IMR-90 (cell line): Measurements from ENCODE around the gene AKAP6. TPM values are rescaled to one million over a fixed set of nuclear protein-coding genes. Genes with fewer than 3 reads are reported as not detected.

Source experiments
- ATAC-seq: fragments of 200-7000 bp; cut with Tn5 transposase; 2 replicates; pipeline ENCODE4 v1.9.1; 2020; ENCODE audit warnings: low read depth, mild to moderate bottlenecking, moderate library complexity
- BruUV-seq: library from RNA; stranded (reverse); fragments of 400-500 nt; replicated peaks from 2 replicates; lab custom pipeline; 2021; lab: Mats Ljungman, UMichigan
- CTCF ChIA-PET: fragments of 300-600 bp; formaldehyde crosslinking; extraction: SDS; loops from one replicate; lab custom pipeline; 2021; ENCODE audit warnings: antibody characterized with exemption; lab: Yijun Ruan, JAX
- POLR2A ChIA-PET: fragments of 300-600 bp; sonication (Branson Sonifier 250); formaldehyde crosslinking; loops from one replicate; lab custom pipeline; 2022; ENCODE audit warnings: antibody characterized with exemption; ENCODE audit not compliant: unreplicated experiment; lab: Charles Lee
- DNase-seq: peaks from one replicate; pipeline ENCODE4 v3.0.0; 2013
- H2AFZ ChIP-seq: replicated peaks from 2 replicates; pipeline ENCODE3; 2013; ENCODE audit warnings: low read length, mild to moderate bottlenecking; ENCODE audit not compliant: poor library complexity
- H2AK5ac ChIP-seq: 2 replicates; pipeline ENCODE4 v1.6.1; 2013; ENCODE audit warnings: low read depth, low read length, inconsistent platforms
- H2AK9ac ChIP-seq: replicated peaks from 2 replicates; pipeline ENCODE3; 2013; ENCODE audit warnings: mild to moderate bottlenecking, low read depth, low read length, moderate library complexity; ENCODE audit not compliant: poor library complexity
- H2BK120ac ChIP-seq: 2 replicates; pipeline ENCODE4 v1.6.1; 2013; ENCODE audit warnings: low read depth, low read length, inconsistent platforms
- H2BK15ac ChIP-seq: 3 replicates; pipeline ENCODE4 v1.6.1; 2013; ENCODE audit warnings: low read depth, low read length, inconsistent platforms
- H2BK20ac ChIP-seq: 2 replicates; pipeline ENCODE4 v1.6.1; 2013; ENCODE audit warnings: low read depth, mild to moderate bottlenecking, inconsistent platforms, low read length, moderate library complexity
- H2BK5ac ChIP-seq: 2 replicates; pipeline ENCODE4 v1.6.1; 2013; ENCODE audit warnings: mild to moderate bottlenecking, low read depth, low read length, inconsistent platforms; ENCODE audit not compliant: poor library complexity, severe bottlenecking
- H3K14ac ChIP-seq: replicated peaks from 2 replicates; pipeline ENCODE4 v1.6.1; 2013; ENCODE audit warnings: low read depth, low read length, inconsistent platforms
- H3K18ac ChIP-seq: 2 replicates; pipeline ENCODE4 v1.6.1; 2013; ENCODE audit warnings: low read depth, low read length, control low read depth
- H3K23ac ChIP-seq: 2 replicates; pipeline ENCODE4 v1.6.1; 2013; ENCODE audit warnings: low read depth, low read length, inconsistent platforms
- H3K27ac ChIP-seq: 2 replicates; pipeline ENCODE4 v1.5.1; 2013; ENCODE audit warnings: mild to moderate bottlenecking, control low read depth, low read length; ENCODE audit not compliant: insufficient read depth
- H3K27me3 ChIP-seq: 2 replicates; pipeline ENCODE4 v1.6.1; 2013; ENCODE audit warnings: low read length; ENCODE audit not compliant: control insufficient read depth, insufficient read depth
- H3K36me3 ChIP-seq: 2 replicates; pipeline ENCODE4 v1.6.1; 2013; ENCODE audit warnings: low read length, mixed read lengths; ENCODE audit not compliant: control insufficient read depth, insufficient read depth
- H3K4ac ChIP-seq: 2 replicates; pipeline ENCODE4 v1.6.1; 2013; ENCODE audit warnings: low read depth, low read length, inconsistent platforms
- H3K4me1 ChIP-seq: 2 replicates; pipeline ENCODE4 v1.6.1; 2013; ENCODE audit warnings: low read length, mixed read lengths; ENCODE audit not compliant: control insufficient read depth, insufficient read depth
- H3K4me2 ChIP-seq: 2 replicates; pipeline ENCODE4 v1.6.1; 2013; ENCODE audit warnings: low read depth, mild to moderate bottlenecking, control low read depth, low read length, moderate library complexity
- H3K4me3 ChIP-seq: 2 replicates; pipeline ENCODE4 v1.5.1; 2013; ENCODE audit warnings: low read depth, mild to moderate bottlenecking, control low read depth, low read length, moderate library complexity; ENCODE audit not compliant: insufficient read depth
- H3K56ac ChIP-seq: 2 replicates; pipeline ENCODE4 v1.6.1; 2013; ENCODE audit warnings: low read length, inconsistent platforms; ENCODE audit not compliant: insufficient read depth; ENCODE audit errors: extremely low read depth
- H3K79me1 ChIP-seq, 2 experiments: 2 replicates each; pipeline ENCODE4 v1.6.1; 2013; ENCODE audit warnings: low read length in 2 of 2, inconsistent platforms in 1 of 2, low read depth in 1 of 2
- H3K9ac ChIP-seq: 2 replicates; pipeline ENCODE4 v1.6.1; 2013; ENCODE audit warnings: low read depth, low read length, control low read depth
- H3K9me1 ChIP-seq: 2 replicates; pipeline ENCODE4 v1.6.1; 2013; ENCODE audit warnings: low read length, inconsistent platforms; ENCODE audit not compliant: insufficient read depth
- H3K9me3 ChIP-seq: 2 replicates; pipeline ENCODE4 v1.6.1; 2013; ENCODE audit warnings: low read length; ENCODE audit not compliant: control insufficient read depth, insufficient read depth
- H4K20me1 ChIP-seq: 2 replicates; pipeline ENCODE4 v1.6.1; 2013; ENCODE audit warnings: low read length, inconsistent platforms; ENCODE audit not compliant: insufficient read depth
- H4K5ac ChIP-seq: 2 replicates; pipeline ENCODE4 v1.6.1; 2013; ENCODE audit warnings: mild to moderate bottlenecking, low read depth, low read length, control low read depth
- H4K8ac ChIP-seq, 2 experiments: 2 replicates each; pipeline ENCODE4 v1.6.1; 2013; ENCODE audit warnings: low read depth in 2 of 2, low read length in 2 of 2, control low read depth in 1 of 2, inconsistent platforms in 1 of 2
- H4K91ac ChIP-seq: 2 replicates; pipeline ENCODE4 v1.6.1; 2013; ENCODE audit warnings: low read depth, low read length, inconsistent platforms; ENCODE audit not compliant: insufficient read depth
- BHLHE40 ChIP-seq: fragments of 150-350 bp; IDR thresholded peaks from 2 replicates; pipeline ENCODE4 v1.6.1; 2016; ENCODE audit warnings: mild to moderate bottlenecking, low read depth, low read length
- CEBPB ChIP-seq: IDR thresholded peaks from 2 replicates; pipeline ENCODE4 v1.6.1; 2012; ENCODE audit warnings: low read depth, low read length, improper control_type of control experiment
- CHD1 ChIP-seq: IDR thresholded peaks from 2 replicates; pipeline ENCODE4 v1.6.1; 2012; ENCODE audit warnings: low read depth, low read length, improper control_type of control experiment
- CTCF ChIP-seq: conservative IDR thresholded peaks from 2 replicates; pipeline ENCODE4 v1.5.1; 2012; ENCODE audit warnings: mild to moderate bottlenecking, low read depth, low read length, improper control_type of control experiment
- ELK1 ChIP-seq: fragments of 150-350 bp; IDR thresholded peaks from 2 replicates; pipeline ENCODE4 v1.6.1; 2016; ENCODE audit warnings: low read depth, mild to moderate bottlenecking, low read length, moderate library complexity, borderline replicate concordance
- FOS ChIP-seq: fragments of 150-350 bp; IDR thresholded peaks from 2 replicates; pipeline ENCODE4 v1.6.1; 2016; ENCODE audit warnings: low read depth, low read length
- MAFK ChIP-seq: IDR thresholded peaks from 2 replicates; pipeline ENCODE4 v1.6.1; 2012; ENCODE audit warnings: low read depth, low read length, improper control_type of control experiment
- MAZ ChIP-seq: IDR thresholded peaks from 2 replicates; pipeline ENCODE4 v1.6.1; 2012; ENCODE audit warnings: low read depth, mild to moderate bottlenecking, low read length, improper control_type of control experiment, moderate library complexity, borderline replicate concordance
- MXI1 ChIP-seq: IDR thresholded peaks from 2 replicates; pipeline ENCODE4 v1.6.1; 2012; ENCODE audit warnings: low read depth, mild to moderate bottlenecking, low read length, moderate library complexity, borderline replicate concordance
- NFE2L2 ChIP-seq: fragments of 150-350 bp; IDR thresholded peaks from 2 replicates; pipeline ENCODE4 v1.6.1; 2016; ENCODE audit warnings: low read depth, mild to moderate bottlenecking, low read length
- POLR2A ChIP-seq: IDR thresholded peaks from 2 replicates; pipeline ENCODE4 v1.6.1; 2012; ENCODE audit warnings: mild to moderate bottlenecking, low read depth, low read length
- RAD21 ChIP-seq: IDR thresholded peaks from 2 replicates; pipeline ENCODE4 v1.6.1; 2012; ENCODE audit warnings: low read length, improper control_type of control experiment
- RCOR1 ChIP-seq: IDR thresholded peaks from 2 replicates; pipeline ENCODE4 v1.6.1; 2012; ENCODE audit warnings: mild to moderate bottlenecking, low read length, improper control_type of control experiment; ENCODE audit not compliant: insufficient replicate concordance
- RFX5 ChIP-seq: IDR thresholded peaks from 2 replicates; pipeline ENCODE4 v1.8.0; 2012; ENCODE audit warnings: low read depth, mild to moderate bottlenecking, low read length, moderate library complexity
- SMC3 ChIP-seq: fragments of 150-350 bp; IDR thresholded peaks from 2 replicates; pipeline ENCODE4 v1.6.1; 2016; ENCODE audit warnings: low read depth, mild to moderate bottlenecking, antibody characterized with exemption, low read length, moderate library complexity
- WGBS, 2 experiments: methylation state at CpG; one replicate each; pipeline versions ENCODE4 v1.1.5 to v1.1.7; 2013; ENCODE audit warnings: missing lambda C conversion rate in 2 of 2; ENCODE audit not compliant: insufficient read length in 1 of 2; ENCODE audit errors: extremely low coverage in 2 of 2; 5-methylcytosine and 5-hydroxymethylcytosine counted together
- dilution Hi-C: fragments of 300-500 bp; cut with HindIII; formaldehyde crosslinking; loops from one replicate; pipeline ENCODE4 v1.14.3; 2018; ENCODE audit warnings: low sequenced_read_pairs; ENCODE audit not compliant: unreplicated experiment
- in situ Hi-C: fragments of 300-500 bp; cut with MboI; formaldehyde crosslinking; loops from 3 replicates; pipeline ENCODE4 v1.14.3; 2019; ENCODE audit warnings: low sequenced_read_pairs, inconsistent platforms, mixed read lengths
- intact Hi-C: fragments of 100-400 bp; cut with micrococcal nuclease; formaldehyde crosslinking; loops from 2 replicates; pipeline ENCODE4 v1.10.0; 2022
- polyA plus RNA-seq, 3 experiments: library from polyadenylated mRNA; depleted of rRNA; stranded (reverse); fragments of >200 nt; gene quantifications; 2 replicates each; pipeline ENCODE4 v1.2.3, GENCODE V29; 2012; ENCODE audit warnings: low replicate concordance in 1 of 3
- total RNA-seq: library from RNA; depleted of rRNA; stranded (reverse); fragments of >200 nt; gene quantifications from 2 replicates; pipeline ENCODE4 v1.2.3, GENCODE V29; 2012
- TF ChIP-seq, protein P1 (sequence below): fragments of 150-350 bp; IDR thresholded peaks from 2 replicates; pipeline ENCODE4 v1.6.1; 2017; ENCODE audit warnings: mild to moderate bottlenecking, antibody characterized with exemption, low read length, low read depth

AKAP6 gene
- total and polyA plus RNA-seq, 2 of the 4 experiments (the other 2 are of a cell fraction), result 0.22 to 1.6 TPM

GRCh38 chr14:32477396-32477795, 148.3 kb downstream of the AKAP6 start:
- Histone ChIP-seq H2AK9ac (no peak overlapping the region), H2AFZ (no peak overlapping the region), H3K79me1 (no peaks in the 10 kb centered on the region), H2BK120ac (peak overlapping the region; percentile 83), H3K4me1 (peaks cover 26% of the 10 kb centered on the region), H4K20me1 (no peaks in the 10 kb centered on the region), H3K23ac (no peak overlapping the region), H3K4ac (peak overlapping the region; percentile 82), H4K5ac (peak overlapping the region; percentile 22; the same call in 1 of the 2 replicates), H2BK5ac (no peak overlapping the region), H3K27me3 (no peaks in the 10 kb centered on the region), H3K9ac (no peak overlapping the region), H3K4me2 (no peak overlapping the region), H4K91ac (peak overlapping the region; percentile 43; the same call in 1 of the 2 replicates), H3K9me3 (no peaks in the 10 kb centered on the region), H3K4me3 (no peak overlapping the region), H3K56ac (no peak overlapping the region), H4K8ac (peak overlapping the region in 1 of 2 experiments; percentile 80; a peak in 2 of 4 replicates), H3K14ac (peak overlapping the region; percentile 28), H3K18ac (no peak overlapping the region; the same call in 1 of the 2 replicates), H3K9me1 (peaks cover 20% of the 10 kb centered on the region), H3K27ac (no peak overlapping the region), H3K36me3 (no peaks in the 10 kb centered on the region), H2BK20ac (peak overlapping the region; percentile 51), H2AK5ac (no peak overlapping the region; the same call in 1 of the 2 replicates), H2BK15ac (peak overlapping the region; percentile 77; the same call in 2 of the 3 replicates)
- BruUV-seq, result no TSS peak
- POLR2A ChIA-PET, result no interaction called here
- WGBS, 2 experiments, result no CpG with 5 or more reads among the region's 3 CpGs
- CTCF ChIA-PET, result no interaction called here
- dilution Hi-C loops (no loop called here), intact Hi-C loops (loop anchor here (10.0 kb wide), 1 partner anchor 553 kb away; no protein-coding TSS in a partner anchor), in situ Hi-C loops (no loop called here)
- TF ChIP-seq MAFK (no peak), CTCF (no peak), NFE2L2 (no peak), FOS (no peak), RFX5 (no peak), CEBPB (no peak), RAD21 (no peak), MXI1 (no peak), POLR2A (no peak), BHLHE40 (no peak), MAZ (no peak), CHD1 (no peak), RCOR1 (no peak), ELK1 (no peak), SMC3 (no peak)
- TF ChIP-seq, protein P1, sequence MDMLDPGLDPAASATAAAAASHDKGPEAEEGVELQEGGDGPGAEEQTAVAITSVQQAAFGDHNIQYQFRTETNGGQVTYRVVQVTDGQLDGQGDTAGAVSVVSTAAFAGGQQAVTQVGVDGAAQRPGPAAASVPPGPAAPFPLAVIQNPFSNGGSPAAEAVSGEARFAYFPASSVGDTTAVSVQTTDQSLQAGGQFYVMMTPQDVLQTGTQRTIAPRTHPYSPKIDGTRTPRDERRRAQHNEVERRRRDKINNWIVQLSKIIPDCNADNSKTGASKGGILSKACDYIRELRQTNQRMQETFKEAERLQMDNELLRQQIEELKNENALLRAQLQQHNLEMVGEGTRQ, result no peak
- DNase-seq (no peak), ATAC-seq (no peak)
